ENCODE data around the gene PDK2.
"Not testable (repeated sequence)": the region's sequence is repeated elsewhere in the genome, so short reads cannot be mapped to it uniquely, and the experiment has no call there.

The PDK2 gene

GRCh38 chr17:50059256-50059655 lies 35.9 kb upstream of the PDK2 start:
- DNase-seq, result no peak

DNA sequence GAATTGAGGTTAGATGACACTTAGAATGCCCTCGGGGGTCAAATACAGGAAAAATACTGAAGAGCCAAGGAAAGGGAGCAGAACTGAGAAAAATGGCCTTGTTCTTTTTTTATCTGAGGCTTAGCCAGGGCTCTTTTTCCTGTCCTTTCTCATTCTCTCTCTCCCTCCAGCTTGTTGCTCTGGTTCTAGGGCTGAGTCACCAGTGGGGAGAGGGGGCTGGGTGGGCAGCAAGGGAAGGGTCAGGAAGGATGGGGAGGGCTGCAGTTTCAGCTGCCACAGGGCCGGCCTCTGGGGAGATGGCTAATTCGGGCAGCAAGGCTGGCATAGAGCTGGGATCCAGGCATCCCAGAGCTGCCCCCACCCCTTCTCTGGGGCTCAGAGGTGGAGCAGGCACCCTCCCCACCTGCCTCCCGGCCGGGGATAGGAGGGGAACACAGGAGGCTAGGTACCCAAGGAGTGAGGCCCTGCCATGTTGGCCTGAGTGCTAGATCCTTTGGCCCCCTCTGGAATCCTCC lies 35.3 kb upstream of the PDK2 start:
- no peak for DNase-seq

DNA sequence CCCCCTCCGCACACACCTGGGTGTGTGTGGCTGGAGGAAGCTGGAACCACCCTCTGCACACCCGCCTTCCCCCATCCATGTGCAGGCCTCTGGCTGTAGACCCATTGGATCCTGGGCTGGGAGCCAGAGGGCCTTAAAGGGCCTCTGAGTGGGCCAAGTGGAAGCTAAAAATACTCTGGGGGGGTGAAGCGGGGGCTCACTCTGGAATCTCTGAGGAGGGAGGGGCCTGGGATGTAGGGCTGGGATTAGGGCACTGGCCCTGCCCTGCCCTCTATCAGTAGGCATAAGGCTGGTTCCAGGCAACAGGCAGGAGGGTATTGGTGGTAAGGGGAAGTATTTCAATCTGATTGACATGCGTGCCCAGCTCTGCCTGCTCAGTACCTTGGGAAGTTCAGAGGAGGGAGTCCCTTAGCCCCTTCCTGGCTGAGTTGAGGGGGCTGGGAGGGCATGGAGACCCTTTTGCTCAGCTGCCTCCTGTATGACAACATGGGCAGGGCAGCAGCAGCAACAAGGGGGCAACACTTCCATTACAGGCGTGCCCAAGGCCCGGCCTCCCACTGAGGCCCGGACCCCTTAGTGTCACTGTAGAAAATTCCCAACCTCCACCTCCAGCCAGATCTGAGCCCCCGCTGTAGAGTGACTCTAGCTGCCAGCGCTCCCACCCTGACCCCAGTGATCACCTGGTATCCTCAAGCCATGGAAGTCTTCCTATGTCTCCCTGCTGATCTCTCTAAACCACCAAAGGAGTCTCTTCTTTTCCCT lies 34.0 kb upstream of the PDK2 start:
- no peak for DNase-seq

GRCh38 chr17:50061713-50062045 lies 33.5 kb upstream of the PDK2 start:
- not testable (repeated sequence) for DNase-seq

GRCh38 chr17:50062293-50063243 lies 32.6 kb upstream of the PDK2 start:
- peak in 1 of 3 donors; percentile 28 for DNase-seq

DNA sequence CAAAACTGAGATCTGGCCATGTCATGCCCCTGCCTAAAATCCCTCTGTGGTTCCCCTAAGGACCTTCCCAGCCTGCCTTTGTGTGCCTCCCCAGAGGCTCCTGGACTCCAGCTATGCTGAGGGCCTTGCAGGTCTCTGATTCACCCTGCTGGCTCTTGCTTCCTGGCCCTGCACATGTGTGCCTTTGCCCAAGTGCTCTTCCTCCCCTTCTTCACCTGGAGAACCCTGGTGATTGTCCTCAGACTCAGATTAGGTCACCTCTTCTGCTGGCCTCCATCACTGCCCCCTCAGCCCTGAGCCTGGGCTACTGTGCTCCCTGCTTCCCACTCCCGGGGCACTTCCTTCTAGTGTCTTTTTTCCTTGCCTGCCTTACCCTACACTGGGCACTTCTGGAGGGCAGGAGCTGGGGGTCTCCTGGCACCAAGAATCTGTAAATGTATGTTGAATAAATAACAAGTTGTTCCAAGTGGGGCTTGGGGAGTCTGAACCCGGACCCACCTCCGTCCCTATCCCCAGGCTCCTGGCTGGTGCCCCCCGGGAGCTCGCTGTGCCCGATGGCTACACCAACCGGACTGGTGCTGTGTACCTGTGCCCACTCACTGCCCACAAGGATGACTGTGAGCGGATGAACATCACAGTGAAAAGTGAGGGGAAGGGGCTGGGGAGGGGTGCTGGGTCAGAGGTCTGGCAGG lies 31.4 kb upstream of the PDK2 start:
- peak in 2 of 3 donors; percentile 20 to 39 for DNase-seq

DNA sequence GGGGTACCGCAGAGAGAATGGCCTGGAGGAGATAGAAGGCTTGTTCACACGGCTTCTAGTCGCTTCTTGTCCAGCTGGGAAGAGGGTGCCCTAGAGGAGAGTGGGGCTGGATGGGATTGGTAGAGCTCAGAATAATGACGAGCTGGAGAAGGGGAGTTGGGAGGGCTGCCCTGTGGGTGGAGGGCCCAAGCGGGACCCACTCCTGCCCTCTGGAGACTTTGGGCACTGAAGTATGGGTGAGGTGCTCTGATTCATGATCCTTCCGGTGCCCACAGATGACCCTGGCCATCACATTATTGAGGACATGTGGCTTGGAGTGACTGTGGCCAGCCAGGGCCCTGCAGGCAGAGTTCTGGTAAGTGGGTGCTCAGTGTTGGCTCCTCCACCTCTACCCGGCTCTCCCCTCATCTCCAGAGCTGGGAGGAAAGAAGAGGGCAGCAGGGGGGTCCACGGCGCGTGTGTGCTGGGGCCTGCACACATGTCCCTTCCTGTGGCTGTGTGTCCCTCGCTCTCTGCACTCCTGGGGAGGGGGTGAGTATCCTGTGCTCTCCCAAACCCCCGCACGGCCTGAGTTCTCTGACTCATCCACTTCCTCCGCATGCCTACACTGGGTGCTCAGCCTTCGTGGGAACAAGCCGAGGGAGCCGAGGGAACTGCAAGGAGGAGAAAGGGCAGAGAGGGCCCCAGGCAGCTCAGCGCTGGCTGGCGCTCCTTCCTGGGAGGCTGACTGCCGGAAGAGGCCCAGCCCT lies 30.7 kb upstream of the PDK2 start:
- DNase-seq, result peak; percentile 90 to 91 (median 91)

DNA sequence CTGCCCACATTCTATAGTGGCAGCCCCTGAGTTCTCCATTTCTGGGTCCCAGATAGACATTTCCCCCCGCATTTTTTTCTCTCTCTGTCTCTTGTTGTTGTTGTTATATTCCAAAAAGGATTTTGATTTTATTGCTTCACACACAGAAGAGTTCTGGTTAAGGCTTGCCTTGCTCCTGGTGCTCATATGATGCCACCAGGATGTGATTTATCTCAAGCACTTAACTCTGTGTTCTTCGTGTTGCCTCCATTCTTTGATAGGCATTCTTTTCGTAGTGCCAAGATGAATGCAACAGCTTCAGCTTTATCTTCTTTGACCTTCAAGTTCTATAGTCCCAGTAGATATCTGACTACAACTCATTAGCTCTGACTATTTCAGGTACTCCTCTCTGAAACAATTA lies 30.1 kb upstream of the PDK2 start:
- DNase-seq, result no peak

GRCh38 chr17:50066995-50067394 lies 28.2 kb upstream of the PDK2 start:
- no peak for DNase-seq

GRCh38 chr17:50067996-50068395 lies 27.2 kb upstream of the PDK2 start:
- no peak for DNase-seq

DNA sequence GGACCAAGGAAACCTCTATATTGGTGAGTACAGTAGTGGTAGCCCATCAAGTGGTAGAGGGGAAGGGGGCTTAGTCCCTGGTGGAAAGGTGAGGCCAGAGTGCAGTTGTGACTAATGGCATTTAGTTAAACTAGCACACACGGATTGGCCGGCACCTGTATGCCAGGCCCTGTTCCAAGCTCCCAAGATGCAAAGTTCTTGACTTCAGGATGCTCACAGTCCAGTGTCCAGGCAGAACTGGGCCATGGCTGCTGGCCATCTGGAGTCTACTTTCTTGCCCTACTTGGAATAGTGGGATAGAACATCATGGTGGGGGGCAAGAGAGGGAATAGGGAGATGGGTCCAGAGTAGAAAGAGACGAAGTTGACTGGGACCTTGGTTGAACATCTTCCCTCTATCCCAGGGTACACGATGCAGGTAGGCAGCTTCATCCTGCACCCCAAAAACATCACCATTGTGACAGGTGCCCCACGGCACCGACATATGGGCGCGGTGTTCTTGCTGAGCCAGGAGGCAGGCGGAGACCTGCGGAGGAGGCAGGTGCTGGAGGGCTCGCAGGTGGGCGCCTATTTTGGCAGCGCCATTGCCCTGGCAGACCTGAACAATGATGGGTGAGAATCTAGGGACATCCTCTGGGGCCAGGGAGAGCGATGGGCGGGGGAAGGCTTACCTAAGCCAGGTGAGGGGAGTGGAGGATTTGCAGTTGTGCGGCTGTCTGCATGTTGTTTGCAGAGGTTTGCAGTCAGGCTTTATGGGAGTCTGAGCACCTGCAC lies 24.1 kb upstream of the PDK2 start:
- no peak for DNase-seq

DNA sequence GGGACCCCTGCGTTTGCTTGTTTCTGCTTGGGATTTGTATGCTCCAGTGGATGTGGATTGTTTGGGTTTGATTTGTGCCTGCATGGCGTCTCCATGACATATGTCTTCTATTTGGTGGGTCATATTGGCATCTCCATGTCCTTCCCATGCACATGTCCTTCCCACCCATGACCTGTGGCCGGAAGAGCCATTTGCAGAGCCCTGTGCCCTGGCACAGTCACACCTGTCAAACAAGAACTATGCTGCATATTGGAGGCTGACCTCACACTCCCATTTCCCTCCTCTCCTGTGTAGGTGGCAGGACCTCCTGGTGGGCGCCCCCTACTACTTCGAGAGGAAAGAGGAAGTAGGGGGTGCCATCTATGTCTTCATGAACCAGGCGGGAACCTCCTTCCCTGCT lies 23.5 kb upstream of the PDK2 start:
- no peak for DNase-seq

DNA sequence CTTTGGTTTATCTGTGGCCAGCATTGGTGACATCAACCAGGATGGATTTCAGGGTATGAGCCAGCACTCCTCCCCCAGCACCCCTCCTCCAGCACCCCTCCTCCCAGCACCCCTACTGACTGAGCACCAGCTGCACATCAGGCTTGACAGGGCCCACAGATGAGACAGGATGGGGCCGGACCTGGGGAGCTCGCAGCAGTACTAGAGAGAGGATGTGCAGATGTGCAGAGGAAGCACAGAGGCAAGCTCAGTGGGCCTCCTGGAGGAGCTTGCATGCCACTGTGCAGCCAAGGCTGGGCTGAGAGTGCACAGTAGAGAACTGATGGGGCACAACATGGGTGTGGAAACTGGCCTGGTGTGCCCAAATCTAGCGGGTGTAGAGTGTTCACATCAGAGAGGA lies 23.0 kb upstream of the PDK2 start:
- DNase-seq, result no peak

DNA sequence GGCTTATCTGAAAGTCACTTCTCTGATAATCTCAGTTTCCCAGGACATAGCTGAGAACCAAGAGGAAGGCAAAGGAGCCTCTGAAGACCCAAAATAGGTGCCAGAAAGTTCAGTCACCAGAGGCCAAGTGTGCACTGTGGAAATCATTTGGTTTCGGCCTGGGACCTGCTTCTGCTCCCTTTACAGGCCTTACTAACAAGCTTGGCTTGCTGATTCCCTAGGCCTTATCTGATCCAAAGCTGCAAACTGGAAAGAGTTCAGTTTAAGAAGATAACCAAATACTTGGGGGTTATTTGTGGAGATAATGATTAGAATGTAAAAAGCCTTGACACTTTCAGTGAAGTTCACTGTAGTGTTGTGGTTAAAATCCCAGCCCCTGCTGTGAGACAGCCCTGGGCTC lies 22.2 kb upstream of the PDK2 start:
- no peak for DNase-seq

GRCh38 chr17:50074227-50074626 lies 20.9 kb upstream of the PDK2 start:
- DNase-seq, result no peak

GRCh38 chr17:50075446-50076032 lies 19.6 kb upstream of the PDK2 start:
- DNase-seq, result no peak

- no peak for DNase-seq
These were observed 18.9 kb upstream of the PDK2 start for GRCh38 chr17:50076221-50076590.

DNA sequence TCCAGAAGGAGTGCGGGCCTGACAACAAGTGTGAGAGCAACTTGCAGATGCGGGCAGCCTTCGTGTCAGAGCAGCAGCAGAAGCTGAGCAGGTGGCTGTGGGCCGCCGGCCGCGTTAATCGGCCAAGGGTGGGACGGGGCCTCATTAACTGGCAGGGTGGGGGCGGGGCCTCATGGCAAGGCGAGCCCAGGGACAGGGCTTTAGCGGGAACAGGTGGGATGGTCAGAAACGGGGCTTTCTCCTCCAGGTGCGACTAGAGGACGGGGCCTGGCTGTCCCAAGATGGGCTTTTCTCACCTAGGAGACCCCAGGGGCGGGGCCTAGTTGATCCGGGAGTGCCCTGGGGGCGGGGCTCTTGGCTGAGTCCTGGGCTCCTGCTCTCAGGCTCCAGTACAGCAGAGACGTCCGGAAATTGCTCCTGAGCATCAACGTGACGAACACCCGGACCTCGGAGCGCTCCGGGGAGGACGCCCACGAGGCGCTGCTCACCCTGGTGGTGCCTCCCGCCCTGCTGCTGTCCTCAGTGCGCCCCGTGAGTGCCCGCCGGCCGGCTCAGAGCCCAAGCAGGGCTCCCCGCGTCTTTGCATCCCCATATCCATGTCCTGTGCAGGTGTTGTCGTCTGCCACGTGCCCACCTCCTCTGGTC lies 18.4 kb upstream of the PDK2 start:
- DNase-seq, result no peak

- DNase-seq, result no peak
These were observed 16.7 kb upstream of the PDK2 start for GRCh38 chr17:50078430-50078829.

DNA sequence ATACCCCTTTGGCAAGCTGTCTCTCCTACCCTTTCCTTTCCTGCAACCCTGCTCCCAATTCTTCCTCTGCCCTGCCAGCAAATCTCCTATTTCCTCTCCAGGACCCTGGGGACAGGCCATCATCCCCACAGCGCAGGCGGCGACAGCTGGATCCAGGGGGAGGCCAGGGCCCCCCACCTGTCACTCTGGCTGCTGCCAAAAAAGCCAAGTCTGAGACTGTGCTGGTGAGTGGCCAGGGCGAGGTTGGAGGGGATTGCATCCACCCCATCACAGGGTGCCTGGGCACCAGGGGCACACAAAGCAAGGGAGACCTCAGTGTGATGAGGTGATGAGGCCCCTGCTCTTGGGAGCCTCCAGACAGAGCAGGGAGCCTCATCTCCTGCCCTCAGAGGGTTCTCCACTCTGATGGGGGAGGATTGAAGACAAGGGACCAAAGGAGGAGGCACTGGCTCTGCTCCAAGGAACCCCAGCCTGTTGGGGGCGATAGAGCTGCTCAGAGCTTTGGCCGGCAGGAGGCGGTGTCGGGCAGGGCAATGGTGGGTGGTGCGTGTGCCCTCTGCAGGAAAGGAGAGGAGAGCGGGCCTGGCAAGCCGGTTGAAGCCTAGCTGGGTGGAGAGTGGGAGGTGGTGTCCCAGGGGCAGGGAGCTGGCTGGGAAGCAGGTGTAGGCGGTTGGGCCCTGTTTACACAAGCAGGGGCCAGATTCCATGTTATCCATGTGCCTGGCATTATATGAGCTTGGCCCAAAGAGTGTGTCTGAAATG lies 15.6 kb upstream of the PDK2 start:
- peak; percentile 28 to 51 (median 35) for DNase-seq

Measured in suppressor macrophage treated with lipopolysaccharide for 1 hour (primary cell).